ENCODE data around the gene PIP.

DNA sequence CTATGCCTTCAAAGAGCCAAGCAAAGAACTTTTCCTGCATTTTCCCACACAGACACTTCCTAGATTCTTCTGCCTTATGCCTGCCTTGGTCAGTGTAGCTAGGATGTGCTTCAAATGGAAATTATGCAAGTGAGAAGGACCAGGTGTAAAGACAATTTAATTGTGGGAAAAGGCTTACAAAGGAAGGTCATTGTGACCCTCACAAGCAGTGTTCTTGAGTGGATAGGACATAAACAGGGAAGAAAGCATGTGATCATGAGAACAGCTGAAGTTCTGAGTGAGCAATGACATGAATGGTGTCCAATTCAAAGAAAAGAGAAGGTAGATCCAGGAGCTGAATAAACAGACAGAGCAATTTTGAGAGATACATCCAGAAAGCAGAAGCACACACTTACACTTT is 1.3 kb upstream of the PIP start:
- TF ChIP-seq, protein P1, sequence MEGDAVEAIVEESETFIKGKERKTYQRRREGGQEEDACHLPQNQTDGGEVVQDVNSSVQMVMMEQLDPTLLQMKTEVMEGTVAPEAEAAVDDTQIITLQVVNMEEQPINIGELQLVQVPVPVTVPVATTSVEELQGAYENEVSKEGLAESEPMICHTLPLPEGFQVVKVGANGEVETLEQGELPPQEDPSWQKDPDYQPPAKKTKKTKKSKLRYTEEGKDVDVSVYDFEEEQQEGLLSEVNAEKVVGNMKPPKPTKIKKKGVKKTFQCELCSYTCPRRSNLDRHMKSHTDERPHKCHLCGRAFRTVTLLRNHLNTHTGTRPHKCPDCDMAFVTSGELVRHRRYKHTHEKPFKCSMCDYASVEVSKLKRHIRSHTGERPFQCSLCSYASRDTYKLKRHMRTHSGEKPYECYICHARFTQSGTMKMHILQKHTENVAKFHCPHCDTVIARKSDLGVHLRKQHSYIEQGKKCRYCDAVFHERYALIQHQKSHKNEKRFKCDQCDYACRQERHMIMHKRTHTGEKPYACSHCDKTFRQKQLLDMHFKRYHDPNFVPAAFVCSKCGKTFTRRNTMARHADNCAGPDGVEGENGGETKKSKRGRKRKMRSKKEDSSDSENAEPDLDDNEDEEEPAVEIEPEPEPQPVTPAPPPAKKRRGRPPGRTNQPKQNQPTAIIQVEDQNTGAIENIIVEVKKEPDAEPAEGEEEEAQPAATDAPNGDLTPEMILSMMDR (IDR thresholded peaks at IDR 0.05) = no peak
- TF ChIP-seq POLR2A (IDR thresholded peaks at IDR 0.05) = no peak

Data from Peyer's patch (tissue), 4 donors.